ENCODE data around the gene ATAD1.
"Not testable (repeated sequence)": the region's sequence is repeated elsewhere in the genome, so short reads cannot be mapped to it uniquely, and the experiment has no call there.

Gene ATAD1

DNA sequence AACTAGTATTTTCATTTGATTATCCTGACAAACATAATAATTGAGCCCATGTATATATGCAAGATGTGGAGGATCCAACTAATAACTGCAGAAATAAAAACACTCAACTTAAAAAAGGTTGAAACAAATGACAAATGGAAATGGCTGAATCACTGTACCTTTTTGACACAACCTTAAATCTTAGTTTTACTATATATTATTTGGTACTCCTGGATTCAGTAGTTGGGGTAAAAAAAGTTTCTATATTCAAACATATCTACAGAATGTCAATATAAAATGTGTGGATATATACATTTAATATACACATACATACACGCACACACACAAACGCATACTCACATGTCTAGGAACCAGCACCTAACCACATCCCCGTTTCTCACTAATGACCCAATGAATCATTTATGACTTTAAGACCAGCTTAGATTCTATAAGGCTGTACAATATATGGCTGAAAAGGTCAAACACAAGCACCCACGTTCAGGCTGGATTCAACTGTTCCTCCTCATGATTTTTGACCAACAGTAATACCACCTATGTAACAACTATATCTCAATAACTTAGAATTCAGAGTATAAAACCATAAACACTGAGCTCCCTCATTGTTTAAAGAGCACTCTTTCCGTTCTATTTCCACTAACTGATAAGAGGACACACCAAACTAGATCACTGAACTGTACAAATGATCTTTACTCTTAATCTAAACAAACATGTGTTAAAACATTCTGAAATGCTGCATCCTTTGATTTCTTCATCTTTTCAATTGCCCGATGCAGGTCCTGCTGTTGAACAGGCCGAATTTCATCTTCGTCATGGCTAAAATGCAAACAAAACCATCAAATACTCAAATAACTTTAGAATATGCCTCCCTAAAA lies 63.8 kb downstream of the ATAD1 start:
- no peak for DNase-seq

DNA sequence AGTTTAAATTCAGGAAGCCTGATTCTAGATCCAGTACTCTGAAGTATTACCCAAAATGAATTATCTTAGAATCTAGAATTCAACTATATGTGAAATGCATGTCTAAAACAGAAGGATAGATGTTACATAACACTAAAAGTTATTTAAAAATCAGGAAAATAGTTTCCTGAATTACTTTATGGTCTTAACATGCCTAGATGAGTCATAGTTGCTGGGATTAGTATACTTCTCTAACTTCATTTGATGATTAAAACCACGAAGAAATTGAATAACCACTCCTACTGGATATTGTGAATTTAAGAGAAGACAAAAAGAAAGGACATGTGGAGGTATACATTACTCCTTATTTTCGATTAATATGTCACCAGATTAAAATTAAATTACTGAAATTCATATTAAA lies 65.5 kb downstream of the ATAD1 start:
- peak; percentile 75 for DNase-seq

DNA sequence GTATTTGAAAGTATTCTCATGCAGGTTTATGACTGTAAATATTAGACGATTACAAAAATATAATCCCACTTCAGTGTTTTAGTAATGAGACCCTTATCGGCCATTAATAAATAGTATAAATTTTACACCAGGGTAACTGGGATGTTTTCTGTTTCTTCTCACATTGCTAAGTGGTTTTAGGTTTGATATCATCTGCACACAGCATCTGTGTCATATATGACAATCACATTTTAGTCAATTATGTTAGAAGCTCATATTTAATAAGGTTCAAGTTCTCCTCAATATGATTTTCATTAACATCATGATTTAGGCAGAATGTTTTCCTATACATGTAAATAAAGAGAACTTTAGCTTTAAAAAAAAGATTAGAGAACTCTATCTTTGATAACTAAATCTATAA lies 66.8 kb downstream of the ATAD1 start:
- DNase-seq = no peak

DNA sequence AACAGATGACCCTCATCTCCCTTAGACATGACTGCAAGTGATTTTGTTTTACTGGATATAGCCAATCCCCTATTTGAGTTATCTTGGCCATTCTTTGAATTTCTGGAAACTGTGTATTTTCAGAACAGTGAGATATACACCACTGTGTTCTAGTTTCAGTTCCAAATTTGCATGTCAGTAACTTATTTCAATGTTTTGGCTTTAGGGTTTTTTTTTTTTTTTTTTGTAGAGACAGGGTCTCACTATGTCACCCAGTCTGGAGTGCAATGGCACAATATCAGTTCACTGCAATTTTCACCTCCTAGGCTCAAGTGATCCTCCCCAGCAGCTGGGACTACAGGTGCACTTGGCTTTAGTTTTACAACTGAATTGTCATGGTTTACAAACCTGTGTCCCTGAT lies 67.2 kb downstream of the ATAD1 start:
- DNase-seq = no peak

DNA sequence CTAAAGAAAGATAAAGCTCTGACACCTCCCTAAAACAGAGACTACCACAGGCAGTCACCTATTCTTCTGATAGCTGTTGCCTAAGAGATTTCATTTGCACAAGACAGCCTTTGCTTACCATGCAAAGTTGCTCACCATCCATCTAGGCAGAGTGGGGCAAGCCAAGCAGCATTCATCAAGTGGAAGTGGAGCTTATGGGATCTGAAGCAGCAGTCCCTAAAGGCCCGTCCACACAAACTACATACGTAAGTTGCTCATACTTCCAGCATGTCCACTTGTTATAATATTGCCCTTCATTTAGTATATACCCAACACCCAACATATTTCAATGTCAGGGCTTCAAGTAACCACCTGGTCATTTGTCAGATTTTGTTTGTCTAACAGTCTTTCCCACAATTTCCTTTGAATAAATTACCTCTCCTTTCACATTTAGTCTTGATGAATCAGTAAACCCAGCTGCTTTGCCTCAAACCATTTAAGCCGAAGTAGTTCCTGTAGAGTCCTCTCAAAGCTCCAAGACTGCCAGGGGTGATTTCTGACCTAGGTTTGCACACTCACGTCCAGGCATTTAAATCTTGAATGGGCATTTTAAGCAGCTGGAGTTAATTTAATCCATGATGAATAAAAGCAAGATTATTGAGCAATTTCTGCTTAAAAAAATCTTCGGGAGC lies 67.9 kb downstream of the ATAD1 start:
- DNase-seq = peak; percentile 94

DNA sequence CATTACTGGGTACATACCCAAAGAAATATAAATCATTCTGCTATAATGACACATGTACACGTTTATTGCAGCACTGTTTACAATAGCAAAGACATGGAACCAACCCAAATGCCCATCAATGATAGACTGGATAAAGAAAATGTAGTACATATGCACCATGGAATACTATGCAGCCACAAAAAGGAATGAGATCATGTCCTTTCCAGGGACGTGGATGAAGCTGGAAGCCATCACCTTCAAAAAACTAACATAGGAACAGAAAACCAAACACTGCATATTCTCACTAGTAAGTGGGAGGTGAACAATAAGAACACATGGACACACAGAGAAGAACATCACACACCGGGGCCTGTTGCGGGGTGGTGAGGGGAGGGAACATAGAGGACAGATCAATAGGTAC lies 69.8 kb downstream of the ATAD1 start:
- DNase-seq = not testable (repeated sequence)

DNA sequence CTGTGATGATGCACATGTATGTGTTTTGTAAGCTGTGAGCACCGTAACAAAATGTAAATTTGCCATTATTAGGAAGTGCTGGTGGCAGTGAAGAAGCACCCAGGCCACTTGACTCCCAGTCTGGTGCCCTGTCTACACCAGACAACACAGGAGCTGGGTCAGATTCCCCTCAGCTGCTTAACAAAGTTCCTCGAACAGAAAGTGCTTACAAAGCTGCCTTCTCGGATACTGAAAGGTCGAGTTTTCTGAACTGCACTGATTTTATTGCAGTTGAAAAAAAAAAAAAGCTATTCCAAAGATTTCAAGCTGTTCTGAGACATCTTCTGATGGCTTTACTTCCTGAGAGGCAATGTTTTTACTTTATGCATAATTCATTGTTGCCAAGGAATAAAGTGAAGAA lies 71.1 kb downstream of the ATAD1 start:
- DNase-seq = no peak

DNA sequence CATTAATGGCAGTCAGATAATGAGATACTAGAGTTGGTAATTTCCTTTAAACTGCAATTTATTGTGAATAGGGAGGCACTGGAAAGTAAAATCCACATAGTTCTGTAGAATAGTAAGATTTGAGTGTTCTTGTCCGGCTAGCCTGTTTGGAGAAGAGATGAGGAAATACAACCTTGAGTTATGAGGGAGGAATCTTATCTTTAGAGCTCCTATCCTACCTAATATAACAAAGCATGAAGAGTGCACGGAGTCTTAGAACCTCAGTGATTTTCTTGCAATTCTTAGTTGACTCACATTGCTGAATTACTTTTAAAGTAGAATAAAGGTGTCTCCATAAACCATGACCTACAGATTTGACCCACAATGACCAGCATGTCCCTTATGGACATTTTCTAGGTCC lies 73.4 kb downstream of the ATAD1 start:
- DNase-seq = no peak

DNA sequence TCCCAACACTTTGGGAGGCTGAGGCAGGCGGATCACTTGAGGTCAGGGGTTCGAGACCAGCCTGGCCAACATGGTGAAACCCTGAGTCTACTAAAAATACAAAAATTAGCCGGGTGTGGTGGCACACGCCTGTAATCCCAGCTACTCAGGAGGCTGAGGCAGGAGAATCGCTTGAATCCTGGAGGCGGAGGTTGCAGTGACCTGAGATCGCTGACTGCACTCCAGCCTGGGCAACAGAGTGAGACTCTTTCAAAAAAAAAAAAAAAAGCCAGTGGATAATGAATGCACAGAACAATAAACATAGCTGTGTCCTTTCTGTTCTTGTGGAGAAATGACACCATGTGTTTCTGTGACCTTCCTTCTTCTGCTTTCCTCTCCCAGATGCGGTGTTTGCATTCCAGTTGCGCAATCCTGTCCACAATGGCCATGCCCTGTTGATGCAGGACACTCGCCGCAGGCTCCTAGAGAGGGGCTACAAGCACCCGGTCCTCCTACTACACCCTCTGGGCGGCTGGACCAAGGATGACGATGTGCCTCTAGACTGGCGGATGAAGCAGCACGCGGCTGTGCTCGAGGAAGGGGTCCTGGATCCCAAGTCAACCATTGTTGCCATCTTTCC lies 74.9 kb downstream of the ATAD1 start:
- not testable (repeated sequence) for DNase-seq

DNA sequence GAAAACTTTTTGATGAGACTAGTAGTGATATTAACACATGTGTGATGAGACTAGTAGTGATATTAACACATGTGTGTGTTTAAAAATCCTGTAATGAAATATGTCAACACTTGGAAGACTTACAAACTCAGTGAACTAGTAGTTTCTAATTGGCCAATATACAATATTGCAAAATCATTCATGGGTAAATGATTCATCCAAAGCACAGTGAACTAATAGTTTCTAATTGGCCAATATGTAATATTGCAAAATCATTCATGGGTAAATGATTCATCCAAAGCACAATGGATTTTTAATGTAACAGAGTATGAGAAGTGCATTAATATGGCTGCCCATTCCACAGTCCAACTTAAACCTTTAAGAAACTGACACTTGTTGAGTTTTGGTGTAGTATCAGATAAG lies 77.8 kb downstream of the ATAD1 start:
- peak; percentile 79 for DNase-seq

DNA sequence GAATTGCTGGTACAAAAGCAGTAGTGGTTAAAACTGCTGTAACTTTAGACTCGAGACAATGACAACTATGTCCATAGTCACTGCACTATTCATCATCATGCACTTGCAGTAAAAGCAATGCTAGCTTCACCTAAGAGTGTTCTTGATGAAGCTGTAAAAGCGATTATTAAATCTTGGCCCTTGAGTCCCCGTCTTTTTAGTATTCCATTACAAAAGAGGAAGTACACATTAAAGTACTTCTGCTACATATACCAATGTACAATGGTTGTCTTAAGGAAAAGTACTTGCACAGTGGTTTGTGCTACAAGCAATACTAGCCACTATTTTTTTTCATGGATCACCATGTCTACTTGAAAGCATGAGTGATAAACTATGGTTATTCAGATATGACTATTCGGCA lies 78.3 kb downstream of the ATAD1 start:
- DNase-seq = no peak

DNA sequence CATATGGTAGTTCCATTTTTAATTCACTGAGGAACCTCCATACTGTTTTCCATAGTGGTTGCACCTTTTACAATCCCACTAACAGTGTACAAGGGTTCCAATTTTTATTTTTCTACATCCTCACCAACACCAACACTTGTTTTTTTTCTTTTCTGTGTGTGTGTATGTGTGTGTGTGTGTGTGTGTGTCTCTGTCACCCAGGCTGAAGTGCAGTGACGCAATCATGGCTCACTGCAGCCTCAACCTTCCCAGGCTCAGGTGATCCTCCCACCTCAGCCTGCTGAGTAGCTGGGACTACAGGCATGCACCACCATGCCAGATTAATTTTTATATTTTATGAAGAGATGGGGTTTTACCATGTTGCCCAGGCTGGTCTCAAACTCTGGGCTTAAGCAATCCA lies 79.8 kb downstream of the ATAD1 start:
- not testable (repeated sequence) for DNase-seq

DNA sequence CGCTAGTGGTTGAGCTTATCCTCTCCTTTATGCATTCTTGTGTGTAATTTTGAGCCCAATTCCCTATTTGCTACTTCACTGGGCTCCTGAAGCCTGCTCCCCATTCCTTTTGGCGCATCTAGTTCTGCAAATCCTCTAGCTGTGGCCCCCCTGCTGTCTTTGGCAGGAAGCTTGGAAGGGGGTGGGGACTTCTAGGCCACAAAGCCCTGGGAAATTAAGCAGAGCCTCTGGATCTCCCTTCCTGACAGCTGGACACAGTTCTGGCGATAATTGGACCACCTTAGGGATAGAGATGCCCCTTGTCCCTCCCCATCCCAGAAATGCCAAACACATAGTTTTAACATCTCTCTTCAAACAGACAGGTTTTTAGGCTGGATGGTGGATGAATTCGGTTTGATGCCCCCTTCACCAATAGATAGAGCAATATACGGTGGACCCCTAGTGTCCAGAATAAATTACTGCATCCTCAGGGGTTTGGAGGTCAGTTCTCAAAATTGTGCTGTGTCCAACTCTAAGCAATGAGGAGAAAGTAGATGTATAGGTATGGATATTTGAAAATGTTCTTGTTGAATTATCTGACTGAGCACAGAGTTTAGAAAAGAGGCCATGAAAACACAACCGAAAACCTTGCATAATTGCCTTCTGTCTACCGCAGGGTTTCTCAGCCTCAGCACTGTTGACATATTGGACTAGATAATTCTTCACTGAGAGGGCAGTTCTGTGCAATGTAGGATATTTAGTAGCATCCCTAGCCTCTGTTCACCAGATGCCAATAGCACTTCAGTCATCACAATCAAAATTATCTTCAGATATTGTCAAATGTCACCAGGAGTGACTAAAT lies 82.8 kb downstream of the ATAD1 start:
- DNase-seq = peak; percentile 53

DNA sequence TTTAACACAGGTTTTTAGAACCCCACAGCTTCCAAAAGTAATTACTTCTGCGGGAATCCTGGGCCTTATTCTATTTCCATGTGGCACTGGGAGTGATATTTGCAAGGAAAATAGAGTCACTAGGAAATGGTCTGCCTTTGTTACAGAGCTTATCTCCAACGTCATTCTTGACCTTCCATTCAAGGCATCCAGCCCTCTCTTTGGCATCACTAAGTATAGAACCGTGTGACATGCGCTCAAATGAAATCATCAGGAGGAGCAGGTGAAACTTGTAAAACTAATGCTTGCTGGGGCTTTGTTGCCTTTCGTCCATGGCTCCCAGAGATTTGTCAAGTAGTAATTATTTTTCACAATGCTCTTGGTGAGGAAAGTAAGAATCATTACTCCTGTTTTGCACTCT lies 84.9 kb downstream of the ATAD1 start:
- no peak for DNase-seq

DNA sequence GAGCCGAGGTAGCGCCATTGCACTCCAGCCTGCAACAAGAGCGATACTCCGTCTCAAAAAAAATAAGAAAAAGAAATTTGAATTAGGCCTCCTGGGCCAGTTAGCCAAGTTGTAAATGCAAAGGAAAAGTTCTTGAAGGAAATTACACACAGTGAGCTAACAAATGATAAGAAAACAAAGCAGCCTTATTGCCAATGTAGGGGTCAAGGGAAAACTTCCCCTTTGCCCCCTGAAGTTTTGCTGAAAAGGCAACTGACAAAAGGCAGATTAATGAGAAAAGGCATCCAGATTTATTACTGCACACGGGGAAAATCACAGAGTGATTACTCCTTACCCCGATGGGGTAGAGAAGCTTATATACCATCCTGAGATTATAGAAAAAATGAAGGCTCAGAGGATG lies 88.1 kb downstream of the ATAD1 start:
- DNase-seq = no peak

DNA sequence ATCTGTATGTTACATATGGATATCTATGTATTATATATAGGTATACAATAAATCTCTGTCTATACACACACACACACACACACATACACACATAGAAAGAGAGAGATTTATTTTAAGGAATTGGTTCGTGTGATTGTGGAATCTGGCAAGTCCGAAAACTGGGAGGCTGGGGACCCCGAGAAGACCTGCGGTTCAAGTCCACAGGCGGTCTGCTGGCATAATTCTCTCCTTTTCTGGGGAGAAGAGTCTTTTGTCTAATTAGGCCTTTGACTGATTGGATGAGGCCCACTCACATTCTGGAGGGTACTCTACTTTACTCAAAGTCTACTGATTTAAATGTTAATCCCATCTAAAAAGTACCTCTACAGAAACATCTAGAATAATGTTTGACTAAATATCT lies 93.2 kb downstream of the ATAD1 start:
- DNase-seq = no peak

DNA sequence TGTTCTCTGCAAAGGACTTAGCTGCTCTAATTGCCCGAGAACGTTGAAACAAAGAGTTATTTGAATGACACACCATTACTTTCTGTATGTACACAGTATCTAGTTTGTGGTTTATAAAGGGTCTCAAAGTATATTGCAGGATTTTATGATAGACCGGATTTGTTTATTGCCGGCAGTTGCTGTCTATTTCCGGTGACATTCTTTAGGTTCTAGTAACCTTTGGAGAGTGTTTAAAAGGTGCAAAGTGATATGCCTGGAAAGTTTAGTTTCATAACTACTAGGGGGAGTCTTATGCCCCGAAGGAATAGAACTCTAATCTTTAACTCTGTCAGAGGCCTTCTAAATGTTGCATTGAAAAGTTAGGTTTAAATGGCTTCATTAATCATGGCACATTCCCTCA lies 94.5 kb downstream of the ATAD1 start:
- DNase-seq = no peak

DNA sequence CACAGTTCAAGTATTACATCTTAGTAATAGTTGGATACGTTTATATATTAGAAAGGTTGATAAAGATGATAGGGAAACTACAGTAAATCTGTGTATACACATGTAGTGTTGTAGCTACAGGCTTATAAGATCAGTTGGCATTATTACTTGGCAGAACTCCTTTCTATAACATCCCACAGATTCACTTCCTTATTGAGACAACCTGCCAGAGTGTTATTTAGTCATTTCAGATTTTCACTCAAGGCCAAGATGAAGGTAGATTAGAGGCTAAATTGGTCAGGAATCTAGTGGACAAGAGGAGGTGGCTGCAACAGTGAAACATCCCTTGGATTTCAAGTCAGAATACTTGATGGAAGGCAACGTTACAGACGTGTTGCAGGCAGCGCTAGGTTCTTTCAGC lies 95.3 kb downstream of the ATAD1 start:
- DNase-seq = no peak

DNA sequence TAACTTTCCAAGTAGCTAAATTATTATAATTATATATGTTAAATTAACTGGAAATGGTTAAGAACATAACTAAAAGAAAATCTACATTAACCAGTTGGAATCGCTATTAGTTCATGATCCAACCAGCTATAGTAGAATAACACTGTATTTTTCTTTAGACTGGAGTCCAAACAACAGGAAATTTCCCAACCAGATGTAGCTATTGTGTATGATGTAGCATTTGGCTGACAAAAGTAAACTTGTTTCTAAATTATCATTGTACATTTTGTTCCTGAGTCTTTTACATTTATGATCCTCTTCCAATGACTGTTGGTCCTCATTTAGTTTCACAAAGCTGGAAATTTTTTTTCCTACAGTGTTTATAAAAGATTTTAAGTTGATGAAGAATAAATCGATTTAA lies 96.2 kb downstream of the ATAD1 start:
- no peak for DNase-seq

DNA sequence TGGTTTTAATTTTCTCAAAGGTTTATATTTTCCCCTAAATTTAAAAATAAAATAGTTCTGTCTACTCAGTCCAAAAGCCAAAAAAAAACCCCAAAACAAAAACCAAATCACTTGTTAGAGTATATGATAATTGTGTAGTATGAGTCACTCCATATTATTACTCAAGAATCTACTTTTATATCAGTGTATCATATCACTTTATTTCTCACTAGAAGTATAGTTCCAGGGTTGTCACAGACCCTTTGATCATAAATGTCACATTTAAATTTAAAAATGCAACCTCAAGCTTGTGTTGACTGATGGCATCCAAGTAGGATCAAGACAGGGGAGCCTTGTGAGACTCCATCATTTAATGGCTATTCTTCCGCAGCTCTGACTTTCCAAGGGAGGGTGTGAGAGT lies 97.4 kb downstream of the ATAD1 start:
- DNase-seq = no peak

DNA sequence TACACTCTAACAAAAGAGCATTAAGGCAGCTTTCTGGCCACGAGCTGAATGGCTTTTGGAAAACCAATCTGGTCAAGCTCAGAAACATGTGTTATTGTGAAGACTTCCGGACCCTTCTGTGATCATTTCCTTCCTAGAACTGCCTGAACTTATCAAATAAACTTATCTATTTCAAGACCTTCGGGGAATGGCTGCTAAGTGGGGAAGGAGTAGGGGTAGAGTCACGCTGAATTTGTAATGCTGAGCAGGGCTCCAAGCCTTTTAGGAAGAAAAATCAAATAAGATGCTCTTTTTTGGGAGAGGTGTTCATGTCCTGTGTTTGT lies 101.7 kb downstream of the ATAD1 start:
- no peak for DNase-seq

DNA sequence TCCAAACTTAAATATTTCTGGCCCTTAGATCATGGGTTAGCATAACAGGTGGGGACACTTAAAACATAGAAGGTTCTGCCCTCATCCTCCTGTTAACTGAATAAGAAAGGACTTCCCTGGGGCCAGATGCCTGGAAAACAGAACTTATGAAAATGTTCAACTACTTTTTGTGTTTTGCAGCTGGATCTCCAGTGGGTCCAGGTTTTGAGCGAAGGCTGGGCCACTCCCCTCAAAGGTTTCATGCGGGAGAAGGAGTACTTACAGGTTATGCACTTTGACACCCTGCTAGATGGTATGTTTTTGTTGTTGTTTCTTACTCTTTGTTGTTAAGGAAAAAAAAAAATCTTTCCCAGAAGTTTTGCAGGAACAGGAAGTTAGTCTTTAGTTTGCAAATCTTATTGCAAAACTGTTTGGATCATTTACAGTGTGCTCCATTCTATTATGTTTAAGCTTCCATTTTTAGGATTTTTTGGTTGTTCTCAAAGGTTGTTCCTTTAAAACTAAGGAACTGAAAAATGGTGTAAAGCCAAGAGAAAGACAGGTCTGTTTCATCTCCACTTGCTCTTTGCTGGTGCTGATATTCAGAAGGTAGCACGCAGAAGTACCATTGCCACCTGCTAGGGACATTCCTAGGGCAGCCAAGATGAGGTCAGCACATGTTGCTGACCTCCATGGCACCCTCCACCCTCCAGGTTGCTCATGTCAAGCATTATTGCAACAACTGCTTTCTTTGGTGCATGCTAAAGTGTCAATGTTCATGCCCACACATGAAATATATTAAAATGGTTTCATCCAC lies 102.3 kb downstream of the ATAD1 start:
- DNase-seq = no peak
